CD4-positive, alpha-beta T cell treated with Interleukin-12 subunit alpha and Interleukin-12 subunit beta, for 1 hour (primary cell): ENCODE data around the gene ERBB4.

Experiments
- DNase-seq: peaks from one replicate; pipeline ENCODE4 v3.0.0-alpha.2; 2020

Gene ERBB4

DNA sequence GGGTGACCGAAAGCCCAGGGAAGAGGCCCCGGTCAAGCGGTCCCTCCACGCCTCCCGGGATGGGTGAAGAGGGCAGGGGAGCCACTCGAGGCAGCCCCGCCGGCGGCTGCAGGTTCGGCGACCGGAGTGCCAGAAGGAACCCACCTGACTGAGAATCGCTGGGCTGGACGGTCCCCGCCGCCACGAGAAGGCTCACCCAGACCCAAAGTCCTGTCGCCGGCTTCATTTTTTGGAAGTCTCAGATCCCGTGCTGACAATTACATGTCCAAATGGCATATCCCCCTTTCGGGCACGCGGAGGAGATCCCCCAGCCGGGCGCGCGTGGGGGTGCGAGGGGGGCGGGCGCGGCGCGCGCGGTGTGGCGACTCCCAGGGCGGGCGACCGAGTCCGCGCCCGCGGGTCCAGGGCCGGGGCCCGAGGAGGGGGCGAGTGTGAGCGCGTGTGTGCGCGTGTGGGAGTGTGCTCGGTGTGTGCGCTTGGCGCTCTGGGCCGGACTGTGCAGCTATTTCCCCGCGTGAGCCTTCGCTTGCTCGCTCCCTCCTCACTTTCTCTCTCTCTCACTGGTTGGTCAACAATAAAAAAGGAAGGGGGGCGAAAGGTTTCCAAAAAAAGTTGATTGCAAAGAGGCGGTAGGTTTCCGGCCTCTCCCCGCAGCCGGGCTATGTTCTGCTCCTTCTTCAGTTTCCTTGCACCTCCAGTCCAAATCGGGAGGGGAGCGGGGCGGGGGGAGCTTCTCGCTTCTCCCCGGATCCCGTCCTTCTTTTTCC is at the start of gene ERBB4:
Gene ERBB4 (minus strand): TSS at position 498 of the 767 bp plus-strand sequence. CDS start 272 bp downstream, at position 226.
- no peak for DNase-seq

GRCh38 chr2:212580117-212580516 is 41.5 kb upstream of the ERBB4 start:
- no peak for DNase-seq

- DNase-seq, result no peak
These were observed 17.7 kb upstream of the ERBB4 start for GRCh38 chr2:212556296-212556695.

DNA sequence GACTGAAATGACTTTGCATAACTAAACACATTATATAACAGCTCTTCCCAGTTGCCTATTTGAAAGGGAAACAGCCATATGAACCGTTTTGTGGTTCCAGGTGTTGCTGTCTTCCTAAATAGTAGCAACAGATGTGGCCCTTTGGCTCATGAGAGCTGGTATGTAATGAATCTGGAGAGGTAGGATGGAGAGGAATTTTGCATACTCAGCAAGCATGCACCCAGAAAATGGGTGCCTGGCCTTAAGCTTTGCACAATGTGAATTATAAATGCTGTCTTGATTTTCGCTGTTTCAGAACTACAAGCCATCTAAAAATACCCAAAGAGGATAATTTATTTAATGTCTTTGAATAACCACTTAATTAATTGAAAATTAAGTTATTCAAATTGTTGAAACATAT is 15.6 kb upstream of the ERBB4 start:
- no peak for DNase-seq

GRCh38 chr2:212549941-212550340 is 11.3 kb upstream of the ERBB4 start:
- DNase-seq, result no peak

DNA sequence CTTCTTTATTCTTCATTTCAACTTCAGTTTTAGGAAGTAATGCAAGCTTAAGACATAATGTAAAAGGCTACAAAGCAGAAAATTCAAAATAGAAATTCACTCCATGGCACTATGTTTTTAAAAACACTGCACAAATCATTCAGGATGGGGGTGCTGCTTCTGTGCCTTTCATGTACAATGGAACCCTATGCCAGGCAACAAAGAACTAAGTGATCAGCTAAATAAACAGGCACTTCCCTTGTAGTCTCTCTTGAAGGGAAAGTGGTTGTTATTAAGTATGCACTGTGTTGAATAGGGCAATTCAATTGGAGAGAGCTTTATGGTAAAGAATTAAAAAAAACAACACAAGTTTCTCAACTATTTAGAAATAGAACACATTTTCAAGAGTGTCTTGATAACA is 10.9 kb upstream of the ERBB4 start:
- DNase-seq, result no peak

DNA sequence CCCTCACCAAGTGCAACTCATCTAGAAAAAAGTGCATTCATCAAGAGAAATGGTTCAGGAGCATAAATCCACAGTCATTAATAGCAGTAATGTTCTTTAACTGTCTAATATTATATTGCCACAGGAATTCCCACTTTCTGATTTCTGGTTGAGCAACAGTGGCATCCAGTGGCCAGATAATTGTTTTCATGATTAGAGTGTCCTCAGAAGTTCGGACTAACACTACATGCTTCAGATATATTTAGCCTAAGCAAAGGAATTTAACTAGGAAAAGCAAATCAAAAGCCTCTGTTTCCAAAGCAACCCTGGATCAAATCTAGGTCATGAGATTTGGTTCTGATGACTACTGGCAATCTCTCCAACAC is 9.8 kb upstream of the ERBB4 start:
- DNase-seq, result no peak

- DNase-seq, result no peak
These were observed 9.3 kb upstream of the ERBB4 start for GRCh38 chr2:212547716-212548454.

DNA sequence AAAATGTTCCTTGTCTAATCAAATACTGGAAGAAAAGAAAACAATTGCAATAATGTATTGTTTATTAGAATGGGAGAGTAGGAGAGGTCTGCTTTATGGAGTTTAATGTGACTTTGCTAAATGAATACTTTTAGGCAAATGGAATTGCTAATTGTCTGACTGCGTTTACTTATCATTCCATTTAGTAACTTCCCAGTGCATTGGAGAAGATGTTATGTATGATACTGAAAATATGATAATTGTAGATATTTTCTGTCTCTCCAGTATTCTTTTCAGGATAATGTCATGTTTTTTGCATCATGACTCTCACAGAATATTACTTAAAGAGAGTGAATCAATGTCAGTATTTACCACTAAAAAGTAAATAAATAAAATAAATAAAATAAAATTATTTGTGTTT is 8.1 kb upstream of the ERBB4 start:
- no peak for DNase-seq

- DNase-seq, result no peak
These were observed 1.7 kb upstream of the ERBB4 start for GRCh38 chr2:212540341-212540740.

GRCh38 chr2:212539072-212539880 is 674 bp upstream of the ERBB4 start:
- DNase-seq, result no peak

GRCh38 chr2:212537726-212538304 is 787 bp downstream of the ERBB4 start:
- no peak for DNase-seq

DNA sequence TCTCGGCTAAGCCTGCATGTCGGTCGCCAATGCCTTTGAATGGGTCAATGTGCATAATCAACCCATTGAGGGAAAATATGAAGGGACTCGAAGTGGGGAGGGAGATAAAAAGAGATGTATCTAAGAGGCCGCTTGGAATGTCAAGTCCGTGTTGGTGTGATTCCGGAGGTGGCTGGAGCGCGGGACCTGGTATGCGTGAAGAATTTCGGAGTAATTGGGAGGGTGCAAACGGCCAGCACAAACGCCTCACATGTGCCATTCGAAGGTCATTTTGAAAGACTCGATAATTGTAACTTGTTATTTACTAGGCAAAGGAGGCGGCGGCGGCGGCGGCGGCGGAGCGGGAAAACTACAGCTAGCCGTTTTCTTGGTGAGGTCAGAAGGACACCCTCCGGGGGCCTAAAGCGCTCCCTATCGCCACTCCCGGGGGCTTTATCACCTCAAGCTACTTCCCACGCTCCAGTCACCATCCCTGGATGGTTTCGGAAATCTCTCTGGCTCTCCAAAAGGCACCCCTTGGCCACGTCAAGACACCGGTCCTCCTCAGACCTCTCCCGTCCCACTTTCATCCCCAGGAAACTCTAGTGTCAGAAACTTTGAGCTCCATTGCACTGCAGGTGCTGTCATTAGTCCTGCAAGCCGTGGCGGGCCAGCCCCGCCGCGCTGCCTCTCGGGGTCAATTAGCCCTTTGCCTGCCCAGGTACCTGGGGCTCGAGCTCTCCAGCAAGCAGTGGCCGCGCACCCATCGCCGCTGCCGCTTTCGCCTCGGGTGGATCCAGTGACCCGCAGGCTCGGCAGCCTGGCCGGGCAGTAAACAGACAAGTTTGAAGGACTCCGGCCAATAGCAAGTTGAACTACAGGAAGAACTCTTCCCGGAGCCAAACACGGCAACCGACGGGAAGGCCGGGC is 1.5 kb downstream of the ERBB4 start:
- DNase-seq, result no peak

DNA sequence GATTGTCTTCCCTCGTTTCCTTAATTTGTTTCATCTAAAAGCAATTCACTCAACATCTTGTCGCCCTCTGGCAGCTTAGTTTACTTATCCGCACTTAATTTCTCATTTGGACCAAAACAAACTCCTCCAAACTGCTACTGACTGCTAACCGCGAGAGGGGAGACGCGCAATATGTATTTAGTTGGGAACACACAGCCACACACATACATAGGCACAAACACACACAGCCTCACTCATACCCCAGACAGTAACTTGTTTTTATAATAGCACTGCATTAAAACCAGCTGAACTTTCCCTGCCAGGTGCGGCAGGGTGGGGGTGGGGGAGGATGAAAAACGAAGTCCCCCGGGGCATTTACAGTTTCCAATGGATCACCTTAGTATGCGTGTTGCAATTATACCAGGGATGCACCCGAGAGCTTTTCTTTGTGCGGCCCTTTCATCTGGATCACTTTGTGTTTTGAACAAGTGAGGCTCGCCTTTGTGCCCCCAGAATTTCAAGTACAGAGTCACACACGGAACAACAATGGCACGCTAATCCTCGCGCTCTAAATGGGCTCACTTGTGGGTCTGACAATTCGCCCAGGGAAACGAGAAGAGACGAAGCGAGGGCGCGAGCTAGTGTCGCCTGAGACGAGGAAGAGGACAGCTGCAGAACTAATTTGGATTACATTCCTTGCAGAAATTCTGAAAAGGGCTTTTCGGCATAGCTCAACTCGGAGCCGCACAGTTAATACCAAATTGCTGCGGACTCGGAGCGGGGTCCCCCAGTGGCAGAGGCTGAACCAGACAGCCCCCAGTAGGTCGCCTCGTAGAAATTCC is 2.4 kb downstream of the ERBB4 start:
- DNase-seq, result no peak

GRCh38 chr2:212534336-212534735 is 4.3 kb downstream of the ERBB4 start:
- no peak for DNase-seq

DNA sequence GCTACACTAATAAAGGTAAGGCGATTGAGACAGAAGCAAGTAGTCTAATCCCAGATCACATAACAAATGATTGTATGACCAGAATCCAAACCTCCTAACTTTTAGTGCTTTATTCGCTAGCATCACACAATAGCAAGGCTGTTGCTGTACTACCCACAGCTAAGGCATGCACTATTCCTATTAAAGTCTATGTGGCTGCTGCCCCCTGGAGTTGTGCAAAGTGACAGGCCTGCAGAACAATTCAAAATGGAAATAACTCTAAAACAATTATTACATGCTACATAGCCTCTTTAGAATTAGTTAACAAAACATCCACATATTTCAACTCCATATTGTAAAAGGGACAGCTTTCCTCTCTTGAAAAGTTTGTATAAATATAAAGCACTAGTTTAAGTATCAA is 6.0 kb downstream of the ERBB4 start:
- DNase-seq, result no peak

DNA sequence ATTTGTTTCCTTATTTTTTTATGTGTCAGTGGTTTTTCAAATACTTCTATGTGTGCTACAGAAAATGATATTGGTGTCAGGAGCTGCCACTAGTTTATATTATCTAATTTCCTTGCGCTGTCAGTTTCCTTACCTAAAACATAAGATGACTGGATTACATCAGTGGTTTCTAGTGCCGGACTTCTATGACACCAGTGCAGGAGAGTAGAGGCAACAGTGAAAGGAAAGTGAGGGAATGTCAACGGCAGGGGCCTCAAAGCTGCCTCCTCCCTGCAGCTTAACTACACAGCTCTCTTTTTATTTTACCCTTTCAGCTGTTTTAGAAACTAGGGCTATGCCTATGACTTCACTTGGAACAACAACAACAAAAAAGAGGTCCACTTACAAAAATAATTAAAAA is 6.5 kb downstream of the ERBB4 start:
- no peak for DNase-seq

- no peak for DNase-seq
These were observed 7.1 kb downstream of the ERBB4 start for GRCh38 chr2:212531499-212531898.

DNA sequence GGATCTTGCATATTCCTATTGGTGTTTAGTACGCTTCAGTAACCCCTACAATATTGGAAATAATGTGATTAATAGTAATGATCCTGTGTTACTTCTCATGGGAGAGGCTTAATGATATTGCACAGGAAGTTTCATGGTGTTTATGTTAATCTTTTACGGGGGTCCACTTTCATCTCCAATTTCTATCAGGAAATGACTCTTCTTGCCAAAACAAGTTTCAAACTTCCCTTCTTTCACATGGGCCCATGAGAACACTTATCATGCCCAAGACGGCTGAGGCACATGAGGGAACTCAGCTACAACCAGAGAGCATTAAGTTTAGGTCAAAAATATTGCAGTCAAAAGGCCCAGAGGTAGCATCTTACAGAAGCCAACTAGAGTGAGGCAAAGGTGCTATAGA is 7.6 kb downstream of the ERBB4 start:
- DNase-seq, result no peak

- no peak for DNase-seq
These were observed 8.2 kb downstream of the ERBB4 start for GRCh38 chr2:212530373-212530772.
